ENCODE measurements around the gene AKNAD1.

The AKNAD1 gene, protein sequence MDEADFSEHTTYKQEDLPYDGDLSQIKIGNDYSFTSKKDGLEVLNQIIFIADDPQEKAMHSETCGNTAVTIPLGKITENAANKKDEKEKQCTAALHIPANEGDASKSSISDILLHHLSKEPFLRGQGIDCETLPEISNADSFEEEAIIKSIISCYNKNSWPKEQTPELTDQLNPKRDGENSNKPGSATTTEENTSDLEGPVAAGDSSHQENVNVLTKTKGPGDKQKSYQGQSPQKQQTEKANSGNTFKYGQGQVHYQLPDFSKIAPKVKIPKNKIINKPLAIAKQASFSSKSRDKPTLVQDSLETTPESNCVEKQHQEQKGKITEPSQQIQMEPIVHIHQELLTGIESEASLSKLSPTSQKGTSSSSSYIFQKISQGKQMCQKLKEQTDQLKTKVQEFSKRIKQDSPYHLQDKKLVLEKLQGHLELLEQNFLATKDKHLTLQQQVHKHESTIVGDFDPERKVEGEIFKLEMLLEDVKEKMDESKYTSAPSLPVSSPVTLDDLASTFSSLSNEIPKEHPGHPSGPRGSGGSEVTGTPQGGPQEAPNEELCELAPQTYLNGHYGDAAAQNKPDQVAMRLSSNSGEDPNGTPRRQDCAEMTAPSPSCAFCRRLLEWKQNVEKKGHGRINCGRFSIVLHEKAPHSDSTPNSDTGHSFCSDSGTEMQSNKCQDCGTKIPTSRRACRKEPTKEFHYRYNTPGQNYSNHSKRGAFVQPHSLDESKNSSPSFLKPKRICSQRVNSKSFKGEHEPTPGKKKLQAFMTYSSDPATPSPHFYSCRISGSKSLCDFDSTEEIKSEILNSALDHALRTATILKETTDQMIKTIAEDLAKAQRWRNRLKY

DNA sequence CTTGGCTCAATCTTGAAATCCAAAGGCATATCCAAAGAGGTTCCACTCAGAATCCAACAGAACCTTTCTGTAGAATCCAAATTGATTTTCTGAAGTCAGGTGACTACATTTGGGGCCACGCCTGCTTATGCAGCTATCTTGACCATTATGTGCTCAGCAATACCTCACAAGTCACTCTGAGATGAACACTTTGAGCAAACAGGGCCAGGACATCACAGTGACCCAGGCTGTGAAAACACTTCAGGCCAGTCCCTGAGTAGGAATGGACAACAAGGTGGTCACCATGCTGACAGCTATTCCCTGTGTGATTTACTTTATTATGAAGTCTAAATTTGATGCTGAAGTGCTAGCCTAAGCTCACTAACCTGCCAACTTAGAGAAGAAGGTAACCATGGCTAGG, at the start of gene AKNAD1:
TSS of gene AKNAD1 (minus strand) at position 101 of the 400 bp plus-strand sequence. CDS start 4,430 bp downstream, outside the sequence.
- Histone ChIP-seq H3K36me3 (ENCODE audit: control insufficient read depth, insufficient read depth, low read length) (no peaks in the 10 kb centered on the region), H3K27me3 (replicated peaks; ENCODE audit: control insufficient read depth, insufficient read depth, low read length) (no peaks in the 10 kb centered on the region), H3K4me3 (replicated peaks; ENCODE audit: low read depth, low read length) (no peak within 1 kb of the TSS)
- DNase-seq (ENCODE audit: extremely low read depth, insufficient read length) = no peak
- TF ChIP-seq, protein P1, sequence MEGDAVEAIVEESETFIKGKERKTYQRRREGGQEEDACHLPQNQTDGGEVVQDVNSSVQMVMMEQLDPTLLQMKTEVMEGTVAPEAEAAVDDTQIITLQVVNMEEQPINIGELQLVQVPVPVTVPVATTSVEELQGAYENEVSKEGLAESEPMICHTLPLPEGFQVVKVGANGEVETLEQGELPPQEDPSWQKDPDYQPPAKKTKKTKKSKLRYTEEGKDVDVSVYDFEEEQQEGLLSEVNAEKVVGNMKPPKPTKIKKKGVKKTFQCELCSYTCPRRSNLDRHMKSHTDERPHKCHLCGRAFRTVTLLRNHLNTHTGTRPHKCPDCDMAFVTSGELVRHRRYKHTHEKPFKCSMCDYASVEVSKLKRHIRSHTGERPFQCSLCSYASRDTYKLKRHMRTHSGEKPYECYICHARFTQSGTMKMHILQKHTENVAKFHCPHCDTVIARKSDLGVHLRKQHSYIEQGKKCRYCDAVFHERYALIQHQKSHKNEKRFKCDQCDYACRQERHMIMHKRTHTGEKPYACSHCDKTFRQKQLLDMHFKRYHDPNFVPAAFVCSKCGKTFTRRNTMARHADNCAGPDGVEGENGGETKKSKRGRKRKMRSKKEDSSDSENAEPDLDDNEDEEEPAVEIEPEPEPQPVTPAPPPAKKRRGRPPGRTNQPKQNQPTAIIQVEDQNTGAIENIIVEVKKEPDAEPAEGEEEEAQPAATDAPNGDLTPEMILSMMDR (IDR thresholded peaks at IDR 0.05; ENCODE audit: insufficient read depth, low read length, poor library complexity, severe bottlenecking) = no peak

DNA sequence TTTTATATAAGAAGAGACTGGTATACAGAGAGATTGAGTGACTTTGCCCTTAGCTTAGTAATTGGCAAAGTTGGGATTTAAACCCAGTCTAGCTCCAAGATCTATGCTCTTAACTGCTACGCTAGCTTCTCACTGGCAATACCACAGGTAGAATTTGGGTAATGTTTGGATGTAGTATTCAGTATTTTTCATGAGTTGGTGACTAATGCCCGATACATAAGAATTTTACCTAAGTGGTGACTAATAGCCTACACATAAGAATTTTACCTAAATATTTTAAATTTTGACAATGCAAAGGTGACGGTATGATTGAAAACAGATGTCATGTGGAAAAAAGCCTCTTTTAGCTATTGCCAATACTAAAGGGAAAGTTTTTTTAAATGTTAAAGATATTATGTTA, 44.2 kb upstream of the AKNAD1 start:
- no peak for DNase-seq (ENCODE audit: extremely low read depth, insufficient read length)
- no peak overlapping the region for H3K4me3 ChIP-seq (replicated peaks; ENCODE audit: low read depth, low read length)

DNA sequence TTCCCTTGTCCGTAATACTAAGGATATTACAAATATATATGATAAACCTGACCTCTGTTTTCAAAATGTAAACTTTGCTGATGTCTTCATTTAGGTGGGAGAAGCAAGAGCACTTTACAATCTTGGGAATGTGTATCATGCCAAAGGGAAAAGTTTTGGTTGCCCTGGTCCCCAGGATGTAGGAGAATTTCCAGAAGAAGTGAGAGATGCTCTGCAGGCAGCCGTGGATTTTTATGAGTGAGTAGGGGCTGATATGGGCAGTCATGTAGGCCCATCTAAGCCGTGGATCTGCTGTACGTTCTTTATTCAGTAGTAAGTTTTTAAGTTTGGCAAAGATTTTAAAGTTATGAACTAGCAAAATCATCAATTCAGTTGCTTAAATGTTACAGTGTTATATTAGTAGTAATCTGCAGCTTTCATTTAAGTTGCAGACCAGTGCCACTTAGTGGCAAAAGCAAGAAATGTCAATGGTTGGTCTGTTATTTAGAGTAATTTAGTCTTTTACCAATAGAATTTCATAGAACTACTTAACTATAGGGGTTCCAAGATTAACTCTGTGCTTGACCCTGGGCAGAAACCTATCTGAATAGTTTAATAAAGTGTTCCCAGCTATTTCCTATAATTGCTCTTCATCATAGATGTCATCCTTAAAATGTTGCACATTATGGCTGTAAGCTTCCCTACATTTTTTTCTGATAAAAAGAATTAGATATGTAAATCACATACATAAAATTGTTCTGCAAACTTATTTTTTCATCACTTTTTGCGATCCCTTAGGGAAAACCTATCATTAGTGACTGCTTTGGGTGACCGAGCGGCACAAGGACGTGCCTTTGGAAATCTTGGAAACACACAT, 41.2 kb upstream of the AKNAD1 start:
- Histone ChIP-seq H3K36me3 (ENCODE audit: control insufficient read depth, insufficient read depth, low read length) (no peaks in the 10 kb centered on the region), H3K27me3 (replicated peaks; ENCODE audit: control insufficient read depth, insufficient read depth, low read length) (no peaks in the 10 kb centered on the region), H3K4me3 (replicated peaks; ENCODE audit: low read depth, low read length) (no peak overlapping the region)
- DNase-seq (ENCODE audit: extremely low read depth, insufficient read length) = peak; percentile 23
- TF ChIP-seq, protein P1 (IDR thresholded peaks at IDR 0.05; ENCODE audit: insufficient read depth, low read length, poor library complexity, severe bottlenecking) = peak; percentile 56

More for the DNA sequence above, 44.2 kb upstream of the AKNAD1 start:
- no peaks in the 10 kb centered on the region for H3K36me3 ChIP-seq (ENCODE audit: control insufficient read depth, insufficient read depth, low read length)
- TF ChIP-seq, protein P1 (IDR thresholded peaks at IDR 0.05; ENCODE audit: insufficient read depth, low read length, poor library complexity, severe bottlenecking) = no peak
- H3K27me3 ChIP-seq (replicated peaks; ENCODE audit: control insufficient read depth, insufficient read depth, low read length) = no peaks in the 10 kb centered on the region

DNA sequence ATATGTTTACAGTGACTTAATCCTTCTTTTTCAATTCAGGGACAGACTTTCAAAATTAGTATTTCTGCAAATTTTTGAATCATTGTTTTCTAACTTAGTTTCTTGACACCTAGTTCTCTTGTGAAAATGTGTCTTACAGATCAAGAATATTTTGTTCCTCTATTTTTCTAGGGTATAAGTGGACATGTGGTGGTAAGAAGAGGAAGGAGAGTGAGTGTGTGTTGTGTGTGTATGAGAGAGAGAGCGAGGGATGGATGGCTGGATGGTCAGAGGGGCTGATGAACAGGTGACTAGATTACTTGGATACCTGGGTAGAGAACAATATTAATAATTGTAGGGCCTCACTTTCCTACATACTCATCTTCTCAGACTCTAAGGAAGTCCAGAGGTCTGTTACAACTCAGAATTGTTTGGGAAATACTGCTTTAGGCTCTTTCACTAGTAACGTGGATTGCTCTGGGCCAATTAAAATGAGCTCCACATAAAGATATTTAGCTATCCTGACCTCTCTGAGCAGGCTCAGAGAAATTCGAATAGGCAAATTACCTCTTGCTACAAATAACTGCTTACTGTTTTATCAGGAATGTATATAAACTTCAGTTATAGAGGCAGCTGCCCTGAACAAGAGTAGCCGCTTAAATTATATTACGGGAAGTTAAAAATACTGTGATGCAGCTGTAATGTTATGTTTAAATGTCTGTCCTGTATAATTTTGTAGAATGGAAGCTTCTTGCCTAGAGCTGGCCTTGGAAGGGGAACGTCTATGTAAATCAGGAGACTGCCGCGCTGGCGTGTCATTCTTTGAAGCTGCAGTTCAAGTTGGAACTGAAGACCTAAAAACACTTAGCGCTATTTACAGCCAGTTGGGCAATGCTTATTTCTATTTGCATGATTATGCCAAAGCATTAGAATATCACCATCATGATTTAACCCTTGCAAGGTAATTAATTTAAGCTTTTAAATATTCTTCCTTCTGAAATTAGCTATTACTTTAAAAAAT, 39.6 kb upstream of the AKNAD1 start:
- H3K36me3 ChIP-seq (ENCODE audit: control insufficient read depth, insufficient read depth, low read length) = no peaks in the 10 kb centered on the region
- DNase-seq (ENCODE audit: extremely low read depth, insufficient read length) = no peak
- no peak overlapping the region for H3K4me3 ChIP-seq (replicated peaks; ENCODE audit: low read depth, low read length)
- no peaks in the 10 kb centered on the region for H3K27me3 ChIP-seq (replicated peaks; ENCODE audit: control insufficient read depth, insufficient read depth, low read length)
- TF ChIP-seq, protein P1 (IDR thresholded peaks at IDR 0.05; ENCODE audit: insufficient read depth, low read length, poor library complexity, severe bottlenecking) = no peak
